Testis (tissue), 3 donors: ENCODE results near the gene PXMP2. TPM values are rescaled to one million over a fixed set of nuclear protein-coding genes. Genes with fewer than 3 reads are reported as not detected.
"Not testable (repeated sequence)": the region's sequence is repeated elsewhere in the genome, so short reads cannot be mapped to it uniquely, and the experiment has no call there.

Experiments used
- DNase-seq: peaks from one replicate; pipeline ENCODE4 v3.0.0-alpha.2; 2019
- H3K27ac ChIP-seq, 2 donors: fragments of 200-600 bp; sonication (generic); one replicate each; pipeline ENCODE4 v1.5.1; 2019
- H3K27me3 ChIP-seq: fragments of 200-600 bp; sonication (generic); one replicate; pipeline ENCODE4 v1.5.1; 2019
- H3K36me3 ChIP-seq: fragments of 200-600 bp; sonication (generic); one replicate; pipeline ENCODE4 v1.5.1; 2017; ENCODE audit warnings: low read depth; ENCODE audit errors: missing control alignments
- H3K4me1 ChIP-seq: fragments of 200-600 bp; sonication (generic); one replicate; pipeline ENCODE4 v1.5.1; 2019
- H3K4me3 ChIP-seq, 2 donors: fragments of 200-600 bp; sonication (generic); one replicate each; pipeline ENCODE4 v1.5.1; 2017 to 2019
- H3K9me3 ChIP-seq: fragments of 200-600 bp; sonication (generic); one replicate; pipeline ENCODE4 v1.5.1; 2017
- CTCF ChIP-seq, 3 experiments: fragments of 450-650 bp in 2 of 3; fragments of 200-600 bp in 1 of 3; sonication (generic) in 1 of 3; IDR thresholded peaks; one replicate each; pipeline ENCODE4 v1.5.1; 2016 to 2019; ENCODE audit warnings: antibody characterized with exemption in 3 of 3, mild to moderate bottlenecking in 2 of 3, moderate library complexity in 1 of 3
- POLR2A ChIP-seq: fragments of 450-650 bp; IDR thresholded peaks from one replicate; pipeline ENCODE4 v1.6.1; 2017; ENCODE audit warnings: antibody characterized with exemption, mild to moderate bottlenecking, moderate library complexity
- WGBS, 2 donors: methylation state at CpG; one replicate each; pipeline ENCODE4 v1.1.5; 2018; 5-methylcytosine and 5-hydroxymethylcytosine counted together
- intact Hi-C: fragments of 100-400 bp; cut with DNase I; formaldehyde crosslinking; loops from one replicate; pipeline ENCODE4 v1.15.1; 2023; ENCODE audit warnings: low total_unique reads
- polyA plus RNA-seq: library from polyadenylated mRNA; stranded (reverse); fragments of 350-450 nt; fragmentation: Illumina TruSeq; extraction: RNeasy Lipid Tissue Mini Kit (QIAGEN cat#74804); gene quantifications from one replicate; pipeline ENCODE4 v1.2.3, GENCODE V29; 2014; ENCODE audit warnings: low read depth, low replicate concordance; ENCODE audit not compliant: insufficient read depth
- total RNA-seq, 2 donors: library from RNA; depleted of rRNA; stranded (reverse); fragments of >200 nt; gene quantifications; one replicate each; pipeline ENCODE4 v1.2.3, GENCODE V29; 2016

Gene PXMP2
- total and polyA plus RNA-seq, 3 donors from 2014 or later: 13.5 to 26.5 (median 16.0) TPM

GRCh38 chr12:132690112-132690511, 2.7 kb downstream of the PXMP2 start:
- no peak for DNase-seq
- no peak overlapping the region for H3K27ac ChIP-seq
- 94 to 96% methylated on average over 9 of the region's 9 CpGs for WGBS, 2 donors
- H3K27me3 ChIP-seq: no peaks in the 10 kb centered on the region
- no peak overlapping the region for H3K4me3 ChIP-seq
- intact Hi-C loops: no loop called here
- H3K9me3 ChIP-seq: no peaks in the 10 kb centered on the region
- TF ChIP-seq POLR2A: no peak
- no peak for TF ChIP-seq CTCF (IDR thresholded peaks at IDR 0.05)
- H3K4me1 ChIP-seq: peaks cover 7% of the 10 kb centered on the region
- H3K36me3 ChIP-seq: no peaks in the 10 kb centered on the region

GRCh38 chr12:132692030-132692429, 4.6 kb downstream of the PXMP2 start:
- H3K4me1 ChIP-seq, DNase-seq, intact Hi-C loops, H3K4me3 ChIP-seq, H3K27ac ChIP-seq, H3K36me3 ChIP-seq, H3K9me3 ChIP-seq, H3K27me3 ChIP-seq: not testable (repeated sequence)
- 96 to 97% methylated on average over 3 of the region's 3 CpGs for WGBS, 2 donors

- H3K4me1 ChIP-seq, H3K4me3 ChIP-seq, H3K27me3 ChIP-seq, DNase-seq, H3K36me3 ChIP-seq, H3K27ac ChIP-seq, H3K9me3 ChIP-seq, intact Hi-C loops: not testable (repeated sequence)
- 95 to 97% methylated on average over 3 of the region's 3 CpGs for WGBS, 2 donors
Measured at GRCh38 chr12:132694888-132695287, 7.5 kb downstream of the PXMP2 start.

GRCh38 chr12:132695431-132695830, 8.0 kb downstream of the PXMP2 start:
- no peaks in the 10 kb centered on the region for H3K27me3 ChIP-seq
- 80 to 83% methylated on average over 12 of the region's 12 CpGs for WGBS, 2 donors
- peak; percentile 48 for DNase-seq
- intact Hi-C loops: no loop called here
- no peaks in the 10 kb centered on the region for H3K9me3 ChIP-seq
- H3K4me1 ChIP-seq: no peaks in the 10 kb centered on the region
- no peaks in the 10 kb centered on the region for H3K36me3 ChIP-seq
- H3K4me3 ChIP-seq: no peak overlapping the region
- no peak overlapping the region for H3K27ac ChIP-seq
- TF ChIP-seq CTCF (IDR thresholded peaks at IDR 0.05): no peak
- no peak for TF ChIP-seq POLR2A

GRCh38 chr12:132698341-132698740, 11.0 kb downstream of the PXMP2 start:
- WGBS, 2 donors: 94 to 95% methylated on average over 5 of the region's 5 CpGs
- Histone ChIP-seq H3K9me3 (no peaks in the 10 kb centered on the region), H3K27ac (no peak overlapping the region), H3K4me1 (no peaks in the 10 kb centered on the region), H3K4me3 (no peak overlapping the region), H3K27me3 (no peaks in the 10 kb centered on the region), H3K36me3 (no peaks in the 10 kb centered on the region)
- TF ChIP-seq POLR2A (no peak), CTCF (IDR thresholded peaks at IDR 0.05) (no peak)
- DNase-seq: no peak
- intact Hi-C loops: no loop called here

GRCh38 chr12:132700212-132700822, 12.9 kb downstream of the PXMP2 start:
- no peak for DNase-seq
- no peaks in the 10 kb centered on the region for H3K36me3 ChIP-seq
- intact Hi-C loops: no loop called here

More at GRCh38 chr12:132700212-132700822, 12.9 kb downstream of the PXMP2 start:
- H3K27me3 ChIP-seq: no peaks in the 10 kb centered on the region
- TF ChIP-seq POLR2A: no peak
- TF ChIP-seq CTCF (IDR thresholded peaks at IDR 0.05): no peak
- H3K4me3 ChIP-seq: no peak overlapping the region
- no peaks in the 10 kb centered on the region for H3K4me1 ChIP-seq
- 94 to 97% methylated on average over 10 of the region's 10 CpGs for WGBS, 2 donors
- H3K27ac ChIP-seq: no peak overlapping the region
- no peaks in the 10 kb centered on the region for H3K9me3 ChIP-seq
